ENCODE results near the gene PSG5.
"Not testable (repeated sequence)": the region's sequence is repeated elsewhere in the genome, so short reads cannot be mapped to it uniquely, and the experiment has no call there.

PSG5 gene

DNA sequence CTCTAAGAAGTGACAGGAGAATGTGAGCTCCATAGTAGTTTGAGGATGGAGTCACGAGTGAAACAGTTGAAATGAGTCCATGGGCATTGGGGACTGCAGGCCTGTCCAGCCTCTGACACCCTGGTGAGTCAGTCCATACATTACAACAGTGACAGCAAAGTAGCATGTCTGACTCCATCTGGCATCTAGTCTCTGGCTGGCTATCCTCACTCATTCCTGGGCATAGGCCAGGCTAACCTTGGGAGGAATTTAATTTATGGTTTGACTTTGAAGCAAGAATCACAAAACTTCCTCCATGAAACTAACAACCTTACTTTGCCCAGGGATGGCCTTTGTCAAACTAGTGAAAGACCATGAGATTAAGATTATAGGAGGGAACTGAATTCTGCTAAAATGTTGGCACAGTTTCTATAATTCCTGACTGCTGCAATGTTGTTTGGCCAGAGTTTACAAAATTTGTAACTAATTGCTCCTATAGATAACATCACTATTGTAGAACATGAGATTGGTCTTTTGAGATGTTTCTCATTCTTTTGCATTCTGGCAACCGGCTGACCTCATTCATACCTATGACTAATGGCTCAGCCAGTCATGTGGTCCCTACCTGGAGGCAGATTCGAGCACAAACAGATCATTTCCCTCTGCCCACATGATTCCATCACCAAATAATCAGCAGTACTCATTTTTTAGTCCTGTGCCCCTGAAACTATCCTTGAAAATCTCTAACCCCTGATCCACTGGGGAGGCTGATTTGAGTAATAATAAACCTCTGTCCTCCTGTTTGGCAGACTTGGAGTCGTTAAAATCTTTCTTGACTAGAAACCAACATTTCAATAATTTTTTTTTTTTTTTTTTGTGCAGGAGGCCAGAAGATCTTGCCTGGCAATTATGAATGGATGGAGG, 4.2 kb downstream of the PSG5 start:
- DNase-seq = not testable (repeated sequence)

GRCh38 chr19:43179569-43180147, 6.7 kb downstream of the PSG5 start:
- DNase-seq = not testable (repeated sequence)

DNA sequence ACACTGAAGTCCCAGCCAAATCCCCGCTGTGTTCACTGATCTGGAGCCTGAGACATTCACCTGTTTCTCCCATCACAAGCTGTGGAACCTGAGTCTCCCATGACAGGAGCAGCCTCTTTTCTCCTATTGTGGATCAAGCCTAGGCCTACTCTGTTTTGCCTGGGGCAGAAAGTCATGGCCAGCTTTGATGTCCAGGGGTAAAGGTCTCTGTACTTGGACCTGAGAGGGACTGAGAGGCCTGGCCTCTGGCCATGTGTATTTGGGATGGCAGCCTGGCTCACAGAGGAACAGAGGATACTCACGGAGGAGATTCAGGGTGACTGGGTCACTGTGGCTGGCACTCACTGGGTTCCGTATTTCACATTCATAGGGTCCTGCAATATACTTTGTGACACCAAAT, 7.8 kb downstream of the PSG5 start:
- DNase-seq = not testable (repeated sequence)

DNA sequence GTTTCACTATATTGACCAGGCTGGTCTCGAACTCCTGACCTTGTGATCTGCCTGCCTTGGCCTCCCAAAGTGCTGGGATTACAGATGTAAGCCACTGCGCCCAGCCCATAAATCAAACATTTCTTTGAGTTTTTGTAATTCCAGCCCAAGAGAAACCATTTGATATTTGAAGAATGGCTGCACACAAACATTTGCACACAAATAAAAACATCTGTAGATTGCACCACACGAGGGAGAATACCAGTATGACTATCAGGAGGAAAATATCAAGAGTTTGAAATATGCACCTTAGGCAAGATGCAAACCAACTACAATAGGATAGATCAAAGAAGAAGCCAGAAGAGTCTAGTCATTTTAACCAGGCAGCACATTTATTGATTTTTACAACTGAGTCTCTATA, 20.4 kb downstream of the PSG5 start:
- not testable (repeated sequence) for DNase-seq

- not testable (repeated sequence) for DNase-seq
Measured at GRCh38 chr19:43163135-43163534, 23.2 kb downstream of the PSG5 start.

DNA sequence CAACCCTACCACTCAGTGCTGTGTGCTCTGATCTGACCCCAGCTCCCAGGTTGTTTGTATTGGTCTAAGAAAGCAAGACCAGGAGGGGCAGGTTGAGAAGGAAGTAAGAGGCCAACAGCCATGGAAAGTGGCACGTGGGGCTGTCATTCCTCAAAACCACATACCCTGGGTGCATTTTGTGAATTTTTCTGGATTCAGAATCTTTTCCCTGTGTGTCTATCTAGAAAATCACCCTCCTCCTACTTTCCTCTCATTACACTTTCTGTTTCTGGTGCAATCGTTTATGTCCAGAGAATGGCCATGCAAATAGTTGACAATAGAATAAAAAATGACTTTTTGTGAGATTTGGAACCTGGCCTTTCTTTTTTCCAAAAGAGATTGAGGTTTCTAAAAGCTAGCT, 24.1 kb downstream of the PSG5 start:
- not testable (repeated sequence) for DNase-seq

- DNase-seq = no peak
Measured at GRCh38 chr19:43152214-43152613, 34.1 kb downstream of the PSG5 start.

- DNase-seq = not testable (repeated sequence)
Measured at GRCh38 chr19:43149788-43150187, 36.5 kb downstream of the PSG5 start.

DNA sequence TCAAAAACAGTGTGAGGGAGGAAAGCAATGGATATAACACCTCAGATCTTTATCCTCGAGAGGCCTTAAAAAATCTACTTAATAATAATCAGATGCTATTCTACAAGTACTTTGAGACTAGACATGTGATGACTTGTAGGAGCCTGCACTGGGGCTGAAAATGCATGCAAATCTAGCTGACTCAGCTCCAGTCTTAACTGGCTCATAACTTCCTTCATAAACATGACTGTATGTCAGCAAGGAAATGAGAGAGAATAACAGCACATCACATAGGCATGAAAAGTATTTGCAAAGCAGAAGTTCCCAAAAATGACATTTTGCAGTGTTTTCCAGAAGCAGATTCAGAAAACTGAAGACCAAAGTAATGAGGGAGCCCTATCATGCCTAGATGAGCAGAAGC, 38.1 kb downstream of the PSG5 start:
- DNase-seq = no peak

DNA sequence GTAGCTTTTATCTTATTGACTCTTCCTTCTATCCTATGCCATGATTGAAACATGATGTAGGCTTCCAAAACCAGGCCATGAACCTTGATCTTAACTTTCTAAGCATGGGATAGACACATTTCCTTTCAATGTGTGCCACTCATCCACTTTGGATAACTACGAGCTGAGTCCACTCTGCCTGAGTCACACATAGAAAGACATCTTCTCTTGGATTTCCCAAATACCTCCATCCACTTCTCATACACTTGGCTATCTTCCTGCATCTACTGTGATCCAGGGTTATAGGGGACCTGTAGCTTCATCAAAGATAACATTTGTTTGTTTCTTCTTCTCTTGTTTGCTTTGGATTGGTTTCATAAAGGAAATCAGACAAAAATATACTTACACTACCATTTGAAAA, 44.6 kb downstream of the PSG5 start:
- not testable (repeated sequence) for DNase-seq

- DNase-seq = no peak
Measured at GRCh38 chr19:43132696-43133095, 53.6 kb downstream of the PSG5 start.

GRCh38 chr19:43131281-43131842, 55.0 kb downstream of the PSG5 start:
- not testable (repeated sequence) for DNase-seq

GRCh38 chr19:43129197-43129596, 57.1 kb downstream of the PSG5 start:
- DNase-seq = not testable (repeated sequence)

DNA sequence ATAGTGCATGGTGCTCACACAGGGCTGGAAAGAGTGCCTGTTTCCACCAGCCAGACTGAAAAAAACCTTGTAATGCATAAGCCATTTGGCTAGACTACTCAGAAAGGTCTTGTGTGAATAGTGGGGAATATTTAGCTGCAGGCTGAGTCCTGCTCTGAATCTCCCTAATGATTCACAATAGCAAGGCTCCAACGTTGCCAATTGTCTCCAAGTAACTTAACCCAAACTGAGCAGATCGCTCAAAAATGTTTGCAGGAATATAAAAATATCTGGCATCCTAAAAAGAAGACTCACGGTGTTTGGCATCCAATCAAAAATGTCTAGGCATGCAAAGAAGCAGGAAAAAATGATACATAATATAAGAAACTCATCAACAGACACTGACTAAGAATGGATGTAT, 59.0 kb downstream of the PSG5 start:
- DNase-seq = not testable (repeated sequence)

DNA sequence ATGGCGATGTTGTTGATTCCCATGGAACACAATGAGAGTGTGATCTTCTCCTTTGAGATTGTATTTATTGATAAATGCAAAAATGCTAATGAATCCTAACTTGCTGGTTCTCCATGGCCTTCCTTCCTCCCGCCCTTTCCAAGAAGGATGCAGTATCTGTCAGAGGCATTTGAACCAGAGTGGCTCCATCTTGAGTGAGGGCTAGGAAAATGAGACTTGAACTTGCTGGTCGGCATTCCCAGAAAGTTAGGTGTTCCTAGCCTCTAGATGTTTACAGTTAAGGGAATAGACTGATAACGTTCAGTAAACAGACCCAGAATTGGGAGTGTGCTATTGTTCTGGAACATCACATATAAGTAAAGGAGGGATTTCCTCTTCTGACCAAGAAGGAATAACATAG, 59.6 kb downstream of the PSG5 start:
- no peak for DNase-seq

DNA sequence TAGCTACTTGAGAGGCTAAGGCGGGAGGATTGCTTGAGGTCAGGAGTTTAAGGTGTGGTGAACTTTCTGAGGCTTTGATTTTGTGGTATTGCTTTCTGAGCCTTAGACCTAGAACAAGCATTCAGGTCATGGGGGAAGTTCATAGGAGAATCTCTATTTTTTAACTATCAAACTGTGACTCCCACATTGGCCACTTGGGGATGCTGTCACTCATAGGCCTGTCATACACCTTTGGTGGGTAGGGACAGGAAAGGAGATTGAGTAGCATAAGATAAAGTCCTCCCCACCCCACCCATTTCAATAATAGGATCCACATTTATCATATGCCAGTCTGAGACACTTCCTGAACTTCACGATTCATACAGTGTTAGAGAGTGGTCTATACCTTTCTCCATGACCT, 62.0 kb downstream of the PSG5 start:
- no peak for DNase-seq

DNA sequence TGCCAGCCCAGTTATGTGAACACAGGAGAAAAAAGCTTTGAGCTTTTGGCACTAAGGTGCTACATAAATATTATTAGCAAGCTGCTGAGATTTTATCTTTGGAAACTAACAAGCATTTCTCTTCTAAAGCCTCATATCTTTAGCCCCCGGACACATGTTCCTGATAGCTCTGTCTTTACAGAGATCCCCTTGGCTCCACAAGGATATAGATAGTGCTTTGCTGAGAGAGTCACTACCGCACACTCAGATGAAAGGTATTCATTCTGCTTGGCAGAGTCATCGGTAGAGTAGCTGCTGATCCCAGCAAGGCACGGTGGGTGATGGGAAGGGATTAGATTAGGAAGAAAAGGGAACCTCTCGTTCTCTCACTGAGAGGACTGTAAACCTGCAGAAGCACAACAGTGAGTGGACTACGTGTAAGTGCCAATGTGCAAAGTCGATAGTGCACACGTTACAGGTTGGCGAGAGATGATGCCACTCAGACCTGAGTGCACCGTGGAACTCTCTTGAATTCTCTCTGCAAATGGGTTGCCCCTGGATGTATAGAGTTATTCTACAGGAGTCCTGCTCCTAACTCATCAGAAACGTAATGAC, 65.8 kb downstream of the PSG5 start:
- DNase-seq = not testable (repeated sequence)

DNA sequence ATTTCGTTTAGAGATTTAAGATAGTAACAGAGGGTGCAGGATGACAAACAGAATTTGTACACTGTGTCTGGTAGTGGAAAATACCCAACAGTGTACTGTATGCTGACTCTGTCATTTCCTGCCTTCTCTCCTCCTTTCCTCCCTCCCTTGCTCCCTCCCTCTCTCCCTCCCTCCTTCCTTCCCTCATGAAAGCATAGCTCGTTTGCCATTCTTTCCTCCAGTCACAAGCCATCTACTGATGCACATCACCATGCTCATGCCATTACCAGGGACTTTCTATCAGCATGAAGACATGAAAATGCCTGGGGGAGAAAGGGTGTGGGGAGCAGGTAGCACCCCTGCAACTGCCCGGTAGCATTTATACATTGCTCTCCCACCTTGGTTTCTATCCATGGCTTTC, 66.8 kb downstream of the PSG5 start:
- not testable (repeated sequence) for DNase-seq
